AG08396 (cell line): ENCODE measurements around the gene CHSY1.
A peak's percentile ranks its signal among the peaks of the same experiment; 100 is the strongest.
"Not testable (repeated sequence)": the region's sequence is repeated elsewhere in the genome, so short reads cannot be mapped to it uniquely, and the experiment has no call there.

Experiments
- DNase-seq: peaks from one replicate; pipeline ENCODE4 v3.0.0; 2012; ENCODE audit warnings: low spot score, mixed read lengths

CHSY1 gene

DNA sequence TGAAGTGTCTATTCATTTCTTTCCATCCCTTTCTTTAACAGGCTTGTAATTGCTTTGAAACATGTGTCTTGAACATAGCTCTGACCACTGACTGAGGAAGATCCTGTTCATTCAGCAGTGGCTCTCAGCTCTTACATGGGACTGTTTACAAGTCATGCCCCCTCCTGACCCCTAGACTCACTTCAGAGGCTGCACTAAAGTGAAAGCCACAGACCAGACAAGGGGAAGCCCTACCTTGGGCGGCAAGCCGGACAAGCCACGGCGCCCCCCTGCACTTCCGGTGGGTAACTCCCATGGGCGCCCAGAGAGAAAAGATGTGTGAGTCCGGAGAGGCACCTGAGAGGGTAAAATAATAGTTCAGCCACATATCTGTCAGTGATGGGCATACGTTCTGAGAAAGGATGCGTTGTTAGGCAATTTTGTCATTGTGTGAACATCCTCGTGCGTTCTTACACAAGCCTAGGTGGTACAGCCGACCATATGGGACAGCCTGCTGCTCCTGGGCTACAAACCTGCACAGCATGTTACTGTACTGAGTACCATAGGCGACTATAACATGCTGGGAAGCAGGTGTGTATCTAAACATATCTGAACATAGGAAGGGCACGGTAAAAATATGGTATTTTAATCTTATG lies 116.2 kb downstream of the CHSY1 start:
- no peak for DNase-seq

DNA sequence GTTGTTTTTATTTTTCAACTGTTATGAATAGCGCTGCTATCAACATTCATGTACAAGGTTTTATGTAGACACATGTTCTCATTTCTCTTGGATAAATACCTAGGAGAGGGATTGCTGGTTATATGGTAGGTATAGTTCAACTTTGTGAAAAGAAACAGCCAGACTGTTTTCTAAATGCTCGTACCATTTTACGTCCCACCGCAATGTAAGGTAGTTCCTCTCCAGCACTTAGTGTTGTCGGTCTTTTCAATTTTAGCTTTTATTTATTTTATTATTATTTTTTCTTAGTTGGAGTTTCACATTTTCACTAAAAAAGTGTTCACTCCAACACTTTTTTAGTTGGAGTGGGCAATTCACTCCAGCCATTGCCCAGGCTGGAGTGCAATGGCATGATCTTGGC lies 117.1 kb downstream of the CHSY1 start:
- DNase-seq: no peak

DNA sequence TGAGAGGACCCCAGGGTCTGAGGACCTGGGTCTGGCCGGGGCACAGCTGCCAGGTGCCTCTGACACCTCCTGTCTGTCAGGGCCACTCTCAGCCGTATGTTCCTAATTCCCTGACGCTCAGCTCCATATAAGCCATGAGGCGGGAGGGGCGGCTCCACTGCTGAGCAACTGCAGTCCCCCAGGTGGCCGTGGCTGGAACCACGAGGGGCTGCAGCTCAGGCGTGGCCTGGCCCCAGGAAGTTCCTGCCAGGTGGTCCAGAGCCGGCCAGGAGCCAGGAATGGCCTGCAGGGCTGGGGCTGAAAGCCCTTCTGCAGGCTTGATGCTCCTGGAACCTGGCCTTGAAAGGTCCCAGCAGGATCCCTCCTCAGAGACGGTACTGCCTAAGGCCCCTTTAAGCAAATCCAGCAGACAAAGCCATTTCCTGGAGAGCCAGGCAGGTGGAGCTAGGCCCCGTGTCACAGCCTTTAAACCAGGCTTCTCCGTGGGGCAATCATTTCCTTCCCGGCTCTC lies 118.0 kb downstream of the CHSY1 start:
- no peak for DNase-seq

DNA sequence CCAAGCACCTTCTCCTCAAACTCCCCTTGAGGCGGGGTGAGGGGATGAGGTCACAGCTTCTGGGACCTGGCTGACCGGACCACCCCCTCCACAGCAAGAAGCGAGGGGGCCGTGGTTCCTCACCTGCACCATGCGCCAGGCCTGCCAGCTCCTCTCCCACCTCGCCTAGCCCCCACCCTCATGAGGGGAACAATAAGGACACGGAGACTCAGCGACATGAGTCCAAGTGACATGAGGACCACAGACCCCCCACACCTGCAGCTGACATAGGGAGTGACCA lies 118.7 kb downstream of the CHSY1 start:
- no peak for DNase-seq

DNA sequence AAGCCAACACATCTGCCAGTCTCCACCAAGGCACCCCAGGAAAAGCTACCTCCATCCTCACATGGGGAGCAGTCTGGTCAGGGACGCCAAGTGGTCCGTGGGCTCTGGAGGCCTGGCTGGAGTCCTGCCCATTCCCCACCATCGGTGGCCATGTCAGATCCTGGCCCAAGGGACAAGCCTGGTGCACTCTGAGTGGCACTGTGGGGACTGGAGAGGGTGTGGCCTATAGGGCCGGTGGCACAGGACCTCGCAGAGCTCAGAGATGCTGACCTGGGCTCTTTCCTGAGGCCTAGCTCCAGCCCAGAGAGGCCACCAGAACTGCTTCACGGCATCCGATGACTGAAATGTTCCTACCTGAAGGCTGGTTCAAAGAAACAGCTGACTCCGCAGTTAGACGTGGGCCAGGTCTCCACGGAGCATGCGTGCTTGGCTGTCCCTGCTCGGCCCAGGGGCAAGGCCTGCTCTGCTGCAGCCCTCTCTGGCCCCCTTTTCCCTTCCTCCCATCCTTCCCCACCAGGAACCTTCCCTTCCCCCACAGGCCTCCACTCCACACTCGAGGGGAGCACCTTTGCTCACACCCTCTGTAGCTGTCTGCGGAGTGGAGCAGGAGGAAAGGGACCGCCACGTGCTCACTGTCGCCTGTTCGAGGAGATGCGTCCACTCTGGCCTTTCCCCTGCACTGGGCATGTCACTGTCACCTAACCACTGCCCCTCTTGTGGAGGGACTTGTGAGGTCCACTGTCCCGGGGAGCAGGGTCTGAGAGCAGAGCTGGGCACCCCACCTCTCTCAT lies 119.3 kb downstream of the CHSY1 start:
- no peak for DNase-seq

DNA sequence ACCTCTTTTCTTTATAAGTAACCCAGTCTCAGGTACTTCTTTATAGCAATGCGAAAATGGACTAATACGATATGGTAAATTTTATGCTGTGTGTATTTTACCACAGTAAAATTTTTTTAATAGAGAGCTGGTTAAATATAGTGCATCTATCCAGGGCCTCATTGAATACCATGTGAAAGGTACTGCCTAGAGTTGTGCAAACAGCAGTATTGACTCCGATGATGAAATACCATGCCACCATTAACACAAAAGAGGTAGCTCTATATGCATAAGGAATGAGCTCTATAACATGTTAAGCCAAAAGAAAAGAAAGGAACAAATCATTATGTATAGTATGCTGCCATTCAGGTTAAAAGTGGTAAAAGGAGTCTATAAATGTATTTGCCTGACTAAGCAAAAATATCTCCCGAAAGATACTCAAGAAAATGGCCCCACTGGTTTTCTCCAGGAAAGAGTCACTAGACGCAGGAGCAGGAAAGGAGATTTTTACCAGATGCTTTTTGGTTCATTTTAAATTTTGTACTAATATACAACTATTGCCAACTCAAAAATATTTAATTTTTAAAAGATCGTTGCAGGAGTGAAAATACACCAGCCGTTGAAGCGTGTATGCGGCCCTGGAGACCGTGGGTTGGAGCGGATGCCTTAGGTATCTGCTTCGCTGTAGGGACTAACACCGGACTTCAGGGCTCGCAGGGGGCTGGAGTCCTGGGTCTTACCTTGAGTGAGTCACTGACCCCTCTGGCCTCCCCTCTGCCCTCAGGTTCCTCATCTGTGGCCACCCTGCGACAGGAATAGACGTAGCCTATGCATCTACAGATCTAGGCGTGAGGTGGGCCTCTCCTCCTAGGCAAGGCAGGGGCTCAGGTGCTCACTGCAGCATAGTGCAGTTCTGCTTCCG lies 120.1 kb downstream of the CHSY1 start:
- no peak for DNase-seq

DNA sequence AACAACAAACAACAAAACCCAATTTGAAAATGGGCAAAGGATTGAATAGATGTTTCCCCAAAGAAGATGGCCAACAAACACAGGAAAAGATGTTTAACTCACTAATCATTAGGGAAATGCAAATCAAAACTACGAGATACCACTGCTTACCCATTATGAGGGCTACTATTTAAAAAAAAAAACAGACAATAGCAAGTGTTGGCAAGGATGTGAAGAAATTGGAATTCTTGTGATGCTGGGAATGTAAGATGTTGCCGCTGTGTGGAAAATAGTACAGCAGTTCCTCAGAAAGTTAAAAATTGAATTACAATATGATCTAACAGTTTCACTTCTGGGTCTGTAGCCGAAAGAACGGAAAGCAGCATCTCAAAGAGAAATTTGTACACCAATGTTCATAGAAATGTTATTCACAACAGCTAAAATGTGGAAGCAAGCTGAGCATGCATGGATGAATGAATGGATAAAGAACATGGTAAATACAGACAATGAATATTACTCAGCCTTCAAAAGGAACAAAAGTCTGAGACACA lies 121.9 kb downstream of the CHSY1 start:
- no peak for DNase-seq

DNA sequence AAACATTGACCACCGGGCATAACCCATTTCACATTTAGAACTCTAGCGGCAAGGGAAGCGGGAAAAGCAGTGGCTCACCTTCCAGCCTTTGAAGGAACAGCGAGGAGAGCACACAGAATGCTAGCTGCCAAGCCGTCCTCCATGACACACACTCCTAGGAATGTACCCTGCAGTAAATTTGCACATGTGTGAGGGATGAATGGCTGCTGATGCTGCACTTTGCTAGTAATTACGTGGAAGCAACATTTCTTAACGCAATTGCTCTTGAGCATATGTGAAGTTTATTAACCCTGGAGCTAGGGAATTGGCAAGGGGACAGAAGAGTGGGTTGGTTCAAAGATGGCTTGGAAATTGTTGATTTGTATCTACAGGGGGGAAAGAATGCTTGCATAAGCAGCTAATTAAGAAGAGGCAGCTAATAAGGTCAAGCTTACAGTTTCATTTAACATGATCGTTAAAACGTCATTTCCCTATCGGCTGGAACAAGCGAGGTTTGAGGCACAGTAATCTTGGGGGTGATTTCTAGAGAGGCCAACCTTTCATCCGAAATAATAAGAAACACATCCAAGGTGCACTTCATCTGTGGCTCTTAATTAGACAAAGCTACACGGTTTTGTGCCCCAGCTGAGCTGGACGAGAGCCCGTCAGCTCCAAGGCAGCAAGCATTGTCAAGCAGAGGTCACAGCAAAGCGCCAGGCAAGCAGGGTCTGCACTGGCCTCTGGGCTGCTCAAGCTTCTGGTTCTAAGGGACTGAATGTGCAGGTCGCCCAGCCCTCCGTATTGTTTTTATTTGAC lies 123.4 kb downstream of the CHSY1 start:
- DNase-seq: peak; percentile 83

DNA sequence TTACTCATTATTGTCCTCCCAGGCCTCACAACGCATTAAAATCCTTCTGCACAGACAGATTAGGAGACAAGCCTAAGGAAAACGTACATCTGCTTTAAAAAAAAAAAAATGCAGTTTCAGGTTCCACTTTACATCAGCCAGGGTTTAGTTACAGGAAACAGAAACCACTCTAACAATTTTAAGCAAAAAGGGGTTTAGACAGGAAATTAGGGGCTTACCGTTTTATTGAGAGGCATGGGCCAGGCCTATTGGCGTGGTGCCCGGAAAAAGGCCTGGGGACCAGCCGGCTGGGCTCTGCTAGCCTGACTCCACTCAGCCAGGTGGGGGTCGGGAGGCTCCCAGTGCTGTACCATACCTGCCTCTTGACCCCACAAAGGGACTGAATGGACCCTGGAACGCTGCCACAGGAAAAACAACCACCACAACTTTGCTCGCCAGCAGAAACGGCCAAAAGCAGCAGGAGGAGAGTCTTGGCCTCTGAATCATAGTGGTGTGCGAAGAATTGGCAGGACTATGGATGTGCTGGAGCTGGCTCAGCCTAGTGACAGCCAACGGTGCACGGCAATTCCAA lies 124.3 kb downstream of the CHSY1 start:
- DNase-seq: peak; percentile 88

DNA sequence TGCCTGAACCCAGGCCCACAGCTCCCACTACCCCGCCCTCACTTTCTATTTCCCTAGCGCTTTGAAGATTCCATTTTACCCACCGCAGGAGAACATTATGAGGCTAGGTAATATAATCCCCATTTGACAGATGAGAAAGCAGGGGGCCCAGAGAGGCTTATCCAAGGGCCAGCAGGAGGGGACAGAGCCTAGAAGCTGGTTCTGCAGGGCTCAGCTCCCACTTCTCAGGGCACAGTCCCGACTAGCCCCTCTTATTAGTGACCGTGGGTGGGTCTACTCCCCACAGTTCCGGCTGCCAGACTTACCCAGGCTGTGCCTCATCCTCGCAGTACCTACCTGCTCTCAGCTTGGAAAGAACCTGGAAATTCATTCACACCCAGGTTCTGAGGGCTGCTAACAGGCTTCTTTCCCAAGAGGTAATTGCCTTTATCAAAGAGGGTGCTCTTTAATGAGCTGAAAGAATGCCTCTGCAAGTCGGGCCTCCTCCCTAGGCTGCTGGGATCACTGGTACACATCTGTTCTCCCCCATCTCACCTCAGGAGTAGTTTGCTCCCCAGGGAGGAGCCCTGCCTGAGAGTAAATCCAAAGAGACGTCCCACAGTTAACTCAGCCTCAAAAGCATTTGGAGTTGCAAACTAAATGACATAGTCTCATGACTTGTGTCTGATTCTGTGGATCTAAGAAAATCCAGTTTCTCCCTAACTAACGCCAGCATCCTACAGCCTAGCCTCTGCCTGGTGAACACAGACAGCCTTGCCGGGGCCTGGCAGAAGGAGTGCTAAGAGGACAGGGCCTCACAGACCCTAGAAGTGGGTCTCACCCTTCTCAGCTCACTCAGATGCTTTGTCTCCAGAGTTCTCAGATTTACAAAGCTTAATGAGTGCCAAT lies 125.0 kb downstream of the CHSY1 start:
- no peak for DNase-seq

DNA sequence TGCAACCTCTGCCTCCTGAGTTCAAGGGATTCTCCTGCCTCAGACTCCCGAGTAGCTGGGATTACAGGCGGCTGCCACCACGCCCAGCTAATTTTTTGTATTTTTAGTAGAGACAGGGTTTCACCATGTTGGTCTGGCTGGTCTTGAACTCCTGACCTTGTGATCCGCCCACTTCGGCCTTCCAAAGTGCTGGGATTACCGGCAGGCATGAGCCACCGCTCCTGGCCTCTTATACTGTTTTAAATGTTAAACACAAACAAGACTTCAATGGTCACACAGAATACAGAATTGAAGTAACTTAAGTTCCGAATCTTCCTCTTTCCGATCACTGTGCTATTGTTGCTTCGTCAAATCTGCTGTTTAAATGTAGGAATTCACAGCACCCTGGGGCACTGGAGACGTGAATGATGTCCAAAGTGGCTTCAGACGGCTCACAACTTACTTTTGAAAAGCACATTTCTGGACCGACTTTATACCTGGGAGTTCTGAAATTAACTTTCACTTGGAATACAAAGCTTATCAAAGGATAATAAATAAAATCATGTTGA lies 125.9 kb downstream of the CHSY1 start:
- not testable (repeated sequence) for DNase-seq
